ENCODE measurements around the gene MCC.

MCC gene

DNA sequence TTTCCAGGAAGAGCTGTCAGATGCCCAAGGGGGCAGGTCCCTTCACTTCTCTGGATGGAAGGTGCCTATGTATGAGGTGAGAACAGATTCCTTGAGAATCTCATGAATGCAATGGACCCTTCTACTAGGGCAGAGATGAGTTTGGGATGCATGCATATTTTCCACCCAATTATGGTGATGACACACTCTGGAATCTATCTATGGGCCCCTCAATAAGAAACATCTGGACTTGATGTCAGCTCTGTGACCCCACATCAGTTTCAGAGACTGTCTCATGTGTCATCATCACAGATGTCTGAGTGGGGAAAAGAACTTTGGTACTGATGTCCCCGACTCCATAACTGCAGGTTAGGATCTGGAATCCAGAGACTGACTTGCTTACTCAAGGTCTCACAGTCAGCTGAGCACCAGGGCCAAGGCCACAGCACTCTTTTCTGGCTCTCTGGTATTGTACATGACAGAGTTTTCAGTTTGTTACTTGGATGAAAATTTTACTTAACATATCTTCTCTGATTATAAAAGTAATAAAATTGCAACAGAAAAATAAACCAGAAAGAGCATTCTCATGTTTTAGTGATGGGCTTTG is 334.6 kb downstream of the MCC start:
- DNase-seq (ENCODE audit: low read depth in 1 of 2, low spot score in 1 of 2): no peak

GRCh38 chr5:113152380-113152740 is 335.9 kb downstream of the MCC start:
- no peak for DNase-seq (ENCODE audit: low read depth in 1 of 2, low spot score in 1 of 2)

DNA sequence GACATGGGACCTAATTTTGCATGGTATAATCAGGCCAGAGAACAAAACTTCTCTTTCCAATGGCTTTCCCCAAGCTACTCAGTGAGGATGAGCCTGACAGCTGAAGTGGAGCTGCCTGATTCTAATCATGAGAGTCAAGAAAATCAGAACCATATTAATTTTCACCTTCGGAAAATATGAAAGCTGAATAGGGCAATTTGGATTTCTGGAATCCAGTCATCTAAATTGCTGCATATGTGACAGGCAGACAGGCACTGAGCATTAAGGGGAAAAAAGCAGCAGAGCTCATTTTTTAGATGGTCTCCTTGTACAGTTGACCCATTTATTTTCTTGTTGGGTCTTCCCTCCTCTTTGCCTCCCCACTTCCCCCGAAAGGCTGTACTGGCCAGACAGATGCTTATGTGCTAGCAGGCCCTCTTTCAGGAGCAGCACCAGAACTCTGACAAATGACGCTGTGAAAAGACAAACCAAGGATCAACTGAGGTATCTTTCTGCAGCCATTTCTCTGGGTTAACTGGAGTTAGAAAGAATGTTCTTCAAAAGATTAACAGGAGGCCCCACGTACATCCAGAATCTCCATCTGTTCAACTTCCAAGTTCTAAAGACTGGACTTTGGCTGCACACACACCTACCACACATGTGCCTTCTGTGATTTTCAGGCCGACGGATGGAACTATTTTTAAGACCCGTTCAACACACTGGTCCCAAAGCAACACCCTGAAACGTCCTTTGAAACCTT is 336.4 kb downstream of the MCC start:
- no peak for DNase-seq (ENCODE audit: low read depth in 1 of 2, low spot score in 1 of 2)

DNA sequence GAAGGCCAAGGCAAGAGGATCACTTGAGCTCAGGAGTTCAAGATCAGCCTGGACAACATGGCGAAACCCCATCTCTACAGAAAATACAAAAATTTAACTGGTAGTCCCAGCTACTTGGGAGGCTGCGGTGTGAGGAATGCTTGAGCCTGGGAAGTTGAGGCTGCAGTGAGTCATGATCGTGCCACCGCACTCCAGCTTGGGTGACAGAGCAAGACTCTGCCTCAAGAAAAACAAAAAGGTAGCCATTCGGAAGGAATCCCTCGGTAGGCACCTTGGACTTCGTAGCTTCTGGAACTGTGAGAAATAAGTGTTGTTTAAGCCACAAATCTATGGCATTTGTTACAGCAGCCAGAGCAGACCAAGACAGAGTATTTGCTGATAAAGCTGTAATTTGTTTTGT is 337.4 kb downstream of the MCC start:
- DNase-seq (ENCODE audit: low read depth in 1 of 2, low spot score in 1 of 2): no peak

GRCh38 chr5:113150221-113150620 is 338.0 kb downstream of the MCC start:
- DNase-seq (ENCODE audit: low read depth in 1 of 2, low spot score in 1 of 2): no peak

DNA sequence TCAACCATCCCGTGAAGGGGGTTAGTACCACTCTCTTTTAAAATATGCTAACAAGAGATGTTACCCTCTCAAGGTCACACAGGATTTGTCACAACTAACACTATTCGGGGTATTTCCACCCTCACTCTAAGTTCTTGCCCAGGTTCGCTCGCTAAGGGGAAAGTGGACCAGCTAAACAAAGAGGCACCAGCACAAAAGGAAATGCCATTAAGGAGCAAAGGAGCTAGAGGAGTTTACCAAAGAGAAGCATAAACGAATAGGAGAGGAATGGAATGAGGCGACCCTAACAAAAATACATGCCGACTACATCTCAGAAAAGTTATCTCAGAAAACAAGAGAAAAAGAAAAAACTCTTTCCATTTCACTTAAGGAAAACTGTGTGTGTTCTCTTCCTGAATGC is 340.7 kb downstream of the MCC start:
- no peak for DNase-seq (ENCODE audit: low read depth in 1 of 2, low spot score in 1 of 2)

DNA sequence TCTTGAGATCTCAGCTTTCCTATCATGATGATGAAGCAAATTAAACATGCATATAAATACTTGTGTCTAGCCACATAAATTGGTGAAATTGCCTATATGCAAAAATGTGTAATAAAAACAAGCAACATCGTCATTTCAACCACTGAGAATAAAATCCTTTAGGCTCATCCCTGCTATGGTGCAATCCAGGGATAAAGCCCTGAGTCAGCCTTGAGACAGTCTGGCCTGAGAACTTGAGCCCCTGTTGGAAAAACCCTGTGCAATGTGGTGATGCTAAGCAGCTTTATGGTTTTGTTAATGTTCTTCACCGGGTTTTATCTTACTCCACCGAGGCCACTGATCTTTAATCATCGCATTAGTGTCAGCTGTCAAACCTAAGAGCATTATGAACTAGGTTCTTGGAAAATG is 341.1 kb downstream of the MCC start:
- DNase-seq (ENCODE audit: low read depth in 1 of 2, low spot score in 1 of 2): no peak

GRCh38 chr5:113145757-113146387 is 342.4 kb downstream of the MCC start:
- no peak for DNase-seq (ENCODE audit: low read depth in 1 of 2, low spot score in 1 of 2)

GRCh38 chr5:113142186-113142585 is 346.1 kb downstream of the MCC start:
- DNase-seq (ENCODE audit: low read depth in 1 of 2, low spot score in 1 of 2): no peak

DNA sequence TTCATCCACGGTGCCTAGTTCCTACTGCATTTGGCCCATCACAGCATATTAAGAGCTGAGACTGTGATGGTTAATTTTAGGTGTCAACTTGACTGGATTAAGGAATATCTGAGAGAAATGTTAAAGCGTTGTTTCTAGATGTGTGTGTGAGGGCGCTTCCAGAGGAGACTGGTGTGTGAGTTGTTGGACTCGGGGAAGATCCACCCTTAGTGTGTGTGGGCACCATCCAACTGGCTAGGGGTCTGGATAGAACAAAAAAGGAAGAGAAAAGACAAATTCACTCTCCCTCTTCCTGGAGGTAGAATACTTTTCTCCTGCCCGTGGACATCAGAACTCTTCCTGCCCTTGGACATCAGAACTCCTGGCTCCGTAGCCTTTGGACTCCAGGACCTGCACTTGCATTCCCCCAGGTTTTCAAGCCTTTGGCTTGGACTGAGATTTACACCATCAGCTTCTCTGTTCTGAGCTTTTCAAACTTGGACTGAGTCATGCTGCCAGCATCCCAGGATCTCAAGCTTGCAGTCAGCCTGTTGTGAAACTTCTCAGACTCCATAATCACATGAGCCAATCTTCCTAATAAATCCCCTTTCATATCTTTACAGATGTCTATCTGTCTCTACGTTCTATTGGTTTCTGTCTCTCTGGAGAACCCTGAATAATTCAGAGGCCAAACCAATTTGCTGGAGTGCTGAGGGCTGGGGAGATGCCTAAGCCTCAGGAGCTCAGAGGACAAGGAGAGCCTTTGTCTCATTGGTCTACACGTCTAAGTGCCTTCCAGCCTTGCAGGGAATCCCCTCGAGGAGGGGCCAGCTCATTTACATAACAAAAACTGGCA is 347.2 kb downstream of the MCC start:
- DNase-seq (ENCODE audit: low read depth in 1 of 2, low spot score in 1 of 2): no peak

GRCh38 chr5:113133211-113133975 is 354.9 kb downstream of the MCC start:
- DNase-seq (ENCODE audit: low read depth in 1 of 2, low spot score in 1 of 2): no peak

- no peak for DNase-seq (ENCODE audit: low read depth in 1 of 2, low spot score in 1 of 2)
Measured at GRCh38 chr5:113132564-113132963, 355.7 kb downstream of the MCC start.

GRCh38 chr5:113128641-113129330 is 359.5 kb downstream of the MCC start:
- DNase-seq (ENCODE audit: low read depth in 1 of 2, low spot score in 1 of 2): no peak

- no peak for DNase-seq (ENCODE audit: low read depth in 1 of 2, low spot score in 1 of 2)
Measured at GRCh38 chr5:113128082-113128481, 360.2 kb downstream of the MCC start.

- no peak for DNase-seq (ENCODE audit: low read depth in 1 of 2, low spot score in 1 of 2)
Measured at GRCh38 chr5:113127021-113127420, 361.2 kb downstream of the MCC start.

GRCh38 chr5:113125371-113125770 is 362.9 kb downstream of the MCC start:
- DNase-seq (ENCODE audit: low read depth in 1 of 2, low spot score in 1 of 2): no peak

DNA sequence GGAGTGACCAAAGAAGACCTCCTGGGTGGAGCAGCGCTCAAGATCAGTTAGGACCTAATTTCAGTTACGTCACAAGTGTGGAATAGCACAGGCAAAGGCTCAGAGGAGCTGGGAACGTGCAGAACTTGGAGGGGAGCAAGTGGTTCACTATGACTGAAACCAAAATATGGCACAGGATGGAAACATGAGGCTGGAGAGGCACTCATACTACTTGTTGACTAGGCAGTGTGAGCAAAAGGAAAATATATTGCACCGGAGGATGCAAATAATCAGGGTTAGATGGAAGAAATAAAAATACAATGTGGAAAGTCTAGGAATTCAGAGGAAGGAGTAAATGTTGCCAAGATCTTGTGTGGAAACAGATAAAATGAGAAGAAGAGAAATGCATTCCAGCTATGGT is 363.3 kb downstream of the MCC start:
- no peak for DNase-seq (ENCODE audit: low read depth in 1 of 2, low spot score in 1 of 2)

DNA sequence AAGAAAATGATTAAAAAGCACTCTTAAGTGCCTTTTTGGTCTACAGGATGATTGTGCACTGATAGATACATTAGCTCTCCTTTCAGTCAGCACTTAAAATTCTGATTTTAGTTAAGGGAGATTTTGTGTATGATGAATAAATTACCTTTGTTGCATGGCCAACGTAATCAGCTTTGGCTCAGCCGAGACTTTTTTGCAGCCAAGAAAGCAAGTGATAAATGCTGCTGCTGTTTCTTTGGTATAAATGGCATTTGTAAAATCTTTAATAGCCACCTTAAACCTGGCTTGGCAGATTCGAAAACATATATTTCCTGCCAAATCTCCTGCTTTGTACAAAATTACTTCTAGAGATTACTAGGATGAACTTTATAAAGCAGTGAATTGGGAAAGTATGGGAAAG is 364.0 kb downstream of the MCC start:
- DNase-seq (ENCODE audit: low read depth in 1 of 2, low spot score in 1 of 2): no peak

- no peak for DNase-seq (ENCODE audit: low read depth in 1 of 2, low spot score in 1 of 2)
Measured at GRCh38 chr5:113123618-113124017, 364.6 kb downstream of the MCC start.

GRCh38 chr5:113122053-113122452 is 366.2 kb downstream of the MCC start:
- DNase-seq (ENCODE audit: low read depth in 1 of 2, low spot score in 1 of 2): no peak

Measured in stimulated activated CD4-positive, alpha-beta T cell treated with anti-CD3 and anti-CD28 coated beads, Interleukin-15, amount 100 ng/mL, for 1 hour (primary cell).